Stimulated activated effector memory CD8-positive, alpha-beta T cell treated with anti-CD3 and anti-CD28 coated beads, Interleukin-12 subunit alpha, Interleukin-12 subunit beta, amount 100 ng/mL, for 72 hours (primary cell): Measurements from ENCODE around the gene APEH.
"Not testable (repeated sequence)": the region's sequence is repeated elsewhere in the genome, so short reads cannot be mapped to it uniquely, and the experiment has no call there.

Source experiments
- ATAC-seq: fragments of 150-1000 bp; cut with Tn5 transposase; 2 replicates; pipeline ENCODE4 v1.10.0; 2021
- DNase-seq, 2 donors: peaks; one replicate each; pipeline ENCODE4 v3.0.0; 2021 to 2022; ENCODE audit warnings: low spot score in 2 of 2
- H3K27ac Mint-ChIP-seq: one replicate; pipeline ENCODE4 v1.8.0; 2022; ENCODE audit warnings: mild to moderate bottlenecking, mixed read lengths
- H3K36me3 Mint-ChIP-seq: one replicate; pipeline ENCODE4 v1.8.0; 2022; ENCODE audit warnings: mild to moderate bottlenecking, mixed read lengths
- H3K4me1 Mint-ChIP-seq: one replicate; pipeline ENCODE4 v1.8.0; 2022; ENCODE audit warnings: mixed read lengths
- H3K4me3 Mint-ChIP-seq: one replicate; pipeline ENCODE4 v1.8.0; 2022; ENCODE audit warnings: mild to moderate bottlenecking, mixed read lengths
- H3K9me3 Mint-ChIP-seq: one replicate; pipeline ENCODE4 v1.8.0; 2022; ENCODE audit warnings: mixed read lengths

The APEH gene

GRCh38 chr3:49671291-49672288 lies 2.6 kb upstream of the APEH start:
- Mint-ChIP-seq H3K9me3 (no peaks in the 10 kb centered on the region), H3K4me1 (peaks cover 25% of the 10 kb centered on the region), H3K36me3 (peaks cover 20% of the 10 kb centered on the region), H3K4me3 (no peak overlapping the region), H3K27ac (peak overlapping the region; percentile 41)
- ATAC-seq (no peak), DNase-seq (peak; percentile 62 to 84)

GRCh38 chr3:49673121-49673714 lies 933 bp upstream of the APEH start:
- peaks cover 33% of the 10 kb centered on the region for H3K4me1 Mint-ChIP-seq

GRCh38 chr3:49674497-49674983 lies 389 bp downstream of the APEH start:
- H3K9me3 Mint-ChIP-seq = no peaks in the 10 kb centered on the region
- H3K4me3 Mint-ChIP-seq = peak overlapping the region; percentile 86
- no peak for DNase-seq
- peaks cover 30% of the 10 kb centered on the region for H3K36me3 Mint-ChIP-seq
- peak overlapping the region; percentile 98 for H3K27ac Mint-ChIP-seq
- peaks cover 35% of the 10 kb centered on the region for H3K4me1 Mint-ChIP-seq
- ATAC-seq = peak; percentile 34

More at GRCh38 chr3:49673121-49673714, 933 bp upstream of the APEH start:
- Mint-ChIP-seq H3K36me3 (peaks cover 24% of the 10 kb centered on the region), H3K27ac (peak overlapping the region; percentile 98), H3K9me3 (no peaks in the 10 kb centered on the region), H3K4me3 (peak overlapping the region; percentile 86)
- no peak for ATAC-seq
- DNase-seq = peak in 1 of 2 donors; percentile 11

GRCh38 chr3:49675912-49676311 lies 1.8 kb downstream of the APEH start:
- no peak for ATAC-seq
- H3K27ac Mint-ChIP-seq = no peak overlapping the region
- peaks cover 41% of the 10 kb centered on the region for H3K36me3 Mint-ChIP-seq
- no peak for DNase-seq
- H3K4me1 Mint-ChIP-seq = peaks cover 46% of the 10 kb centered on the region
- no peak overlapping the region for H3K4me3 Mint-ChIP-seq
- H3K9me3 Mint-ChIP-seq = no peaks in the 10 kb centered on the region

- Mint-ChIP-seq H3K36me3 (peaks cover 46% of the 10 kb centered on the region), H3K27ac (no peak overlapping the region), H3K4me1 (peaks cover 32% of the 10 kb centered on the region), H3K4me3 (no peak overlapping the region), H3K9me3 (no peaks in the 10 kb centered on the region)
- no peak for ATAC-seq
- DNase-seq = no peak
Observed at GRCh38 chr3:49680493-49681231, 6.5 kb downstream of the APEH start.

GRCh38 chr3:49681232-49681522 lies 7.0 kb downstream of the APEH start:
- H3K9me3 Mint-ChIP-seq = no peaks in the 10 kb centered on the region
- ATAC-seq (no peak), DNase-seq (no peak)
- H3K27ac Mint-ChIP-seq = no peak overlapping the region
- no peak overlapping the region for H3K4me3 Mint-ChIP-seq
- peaks cover 41% of the 10 kb centered on the region for H3K36me3 Mint-ChIP-seq
- peaks cover 27% of the 10 kb centered on the region for H3K4me1 Mint-ChIP-seq

- Mint-ChIP-seq H3K4me1 (peaks cover 25% of the 10 kb centered on the region), H3K9me3 (no peaks in the 10 kb centered on the region), H3K4me3 (no peak overlapping the region), H3K36me3 (peaks cover 38% of the 10 kb centered on the region), H3K27ac (no peak overlapping the region)
- ATAC-seq (no peak), DNase-seq (no peak)
Observed at GRCh38 chr3:49681543-49681942, 7.4 kb downstream of the APEH start.

- Mint-ChIP-seq H3K4me3 (no peak overlapping the region), H3K27ac (no peak overlapping the region)
Observed at GRCh38 chr3:49683162-49683561, 9.0 kb downstream of the APEH start.

GRCh38 chr3:49684453-49684852 lies 10.3 kb downstream of the APEH start:
- peaks cover 34% of the 10 kb centered on the region for H3K4me1 Mint-ChIP-seq
- H3K4me3 Mint-ChIP-seq, H3K27ac Mint-ChIP-seq, H3K9me3 Mint-ChIP-seq, ATAC-seq, DNase-seq: not testable (repeated sequence)
- H3K36me3 Mint-ChIP-seq = peaks cover 39% of the 10 kb centered on the region

More at GRCh38 chr3:49683162-49683561, 9.0 kb downstream of the APEH start:
- Mint-ChIP-seq H3K4me1 (peaks cover 25% of the 10 kb centered on the region), H3K36me3 (peaks cover 34% of the 10 kb centered on the region), H3K9me3 (no peaks in the 10 kb centered on the region)
- DNase-seq (no peak), ATAC-seq (no peak)

- not testable (repeated sequence) for H3K27ac Mint-ChIP-seq, H3K9me3 Mint-ChIP-seq, DNase-seq
Observed at GRCh38 chr3:49685103-49685502, 11.0 kb downstream of the APEH start.

GRCh38 chr3:49685846-49686245 lies 11.7 kb downstream of the APEH start:
- ATAC-seq, H3K27ac Mint-ChIP-seq, H3K9me3 Mint-ChIP-seq, DNase-seq: not testable (repeated sequence)
- Mint-ChIP-seq H3K4me3 (peak overlapping the region; percentile 56), H3K36me3 (peaks cover 30% of the 10 kb centered on the region), H3K4me1 (peaks cover 37% of the 10 kb centered on the region)

More at GRCh38 chr3:49685103-49685502, 11.0 kb downstream of the APEH start:
- ATAC-seq = not testable (repeated sequence)
- Mint-ChIP-seq H3K36me3 (peaks cover 37% of the 10 kb centered on the region), H3K4me3 (peak overlapping the region; percentile 56), H3K4me1 (peaks cover 37% of the 10 kb centered on the region)

- Mint-ChIP-seq H3K4me3 (peak overlapping the region; percentile 56), H3K4me1 (peaks cover 42% of the 10 kb centered on the region), H3K36me3 (peaks cover 28% of the 10 kb centered on the region)
- H3K9me3 Mint-ChIP-seq, H3K27ac Mint-ChIP-seq, DNase-seq: not testable (repeated sequence)
- peak; percentile 0 for ATAC-seq
Observed at GRCh38 chr3:49686346-49686745, 12.2 kb downstream of the APEH start.

GRCh38 chr3:49686769-49687423 lies 12.7 kb downstream of the APEH start:
- peak overlapping the region; percentile 56 for H3K4me3 Mint-ChIP-seq

GRCh38 chr3:49687424-49687795 lies 13.3 kb downstream of the APEH start:
- H3K27ac Mint-ChIP-seq, DNase-seq, ATAC-seq, H3K9me3 Mint-ChIP-seq: not testable (repeated sequence)
- Mint-ChIP-seq H3K4me1 (peaks cover 47% of the 10 kb centered on the region), H3K4me3 (peak overlapping the region; percentile 56), H3K36me3 (peaks cover 30% of the 10 kb centered on the region)

More at GRCh38 chr3:49686769-49687423, 12.7 kb downstream of the APEH start:
- H3K4me1 Mint-ChIP-seq = peaks cover 45% of the 10 kb centered on the region
- DNase-seq (peak; percentile 26 to 70), ATAC-seq (peak; percentile 49)
- peaks cover 28% of the 10 kb centered on the region for H3K36me3 Mint-ChIP-seq
- H3K27ac Mint-ChIP-seq, H3K9me3 Mint-ChIP-seq: not testable (repeated sequence)
